ENCODE results near the gene LRRC4C.

The LRRC4C gene

DNA sequence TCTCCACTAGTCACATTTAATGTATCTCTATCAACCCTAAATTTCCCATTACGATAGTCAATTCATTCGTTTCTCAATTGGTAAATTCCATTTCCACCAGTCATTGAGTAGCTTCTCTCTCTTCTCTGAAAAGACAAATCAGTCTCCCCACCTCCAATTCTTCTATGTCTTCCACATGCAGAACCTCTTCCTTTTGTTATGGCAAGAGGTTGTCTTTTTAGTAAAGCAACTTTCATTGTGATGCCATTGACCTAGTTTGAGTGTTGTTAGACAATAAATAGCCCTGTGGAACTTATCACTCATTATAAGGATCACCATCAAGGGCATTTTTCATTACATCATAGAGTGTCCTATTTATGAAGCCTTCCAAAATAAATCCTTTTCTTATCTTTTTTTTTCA lies 340.9 kb downstream of the LRRC4C start:
- no peaks in the 10 kb centered on the region for H3K36me3 ChIP-seq (ENCODE audit: control insufficient read depth, insufficient read depth, low read length)
- peak overlapping the region; percentile 12; the same call in 1 of the 2 replicates for H3K4me3 ChIP-seq (ENCODE audit: low read depth, low read length)
- H3K27me3 ChIP-seq (ENCODE audit: control insufficient read depth, insufficient read depth, low read length): no peaks in the 10 kb centered on the region
- no peak overlapping the region for H3K9ac ChIP-seq (ENCODE audit: low read length)
- H3K9me3 ChIP-seq (ENCODE audit: control insufficient read depth, insufficient read depth, low read depth, low read length): no peaks in the 10 kb centered on the region
- H3K4me1 ChIP-seq (ENCODE audit: control insufficient read depth, insufficient read depth, low read length): peaks cover 50% of the 10 kb centered on the region
- H3K27ac ChIP-seq (ENCODE audit: low read depth, low read length): peak overlapping the region; percentile 66

DNA sequence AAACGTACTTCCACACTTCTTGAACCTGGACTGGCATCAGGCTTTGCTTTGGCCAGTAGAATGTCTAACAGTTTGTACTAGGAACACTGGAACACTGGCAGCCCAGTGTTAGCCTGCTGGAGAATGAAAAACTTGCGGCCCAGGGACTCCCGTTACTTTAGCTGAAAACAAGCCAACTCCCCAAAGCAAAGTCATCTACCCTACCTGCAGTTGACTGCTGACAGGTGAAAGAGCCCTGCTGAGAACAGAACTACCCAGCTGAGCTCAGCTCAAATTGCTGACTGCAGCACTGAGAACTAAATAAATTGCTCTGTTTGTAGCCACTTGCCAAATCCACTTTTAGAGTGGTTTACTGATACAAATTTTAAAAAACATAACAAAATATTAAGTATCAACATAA lies 342.5 kb downstream of the LRRC4C start:
- H3K9ac ChIP-seq (ENCODE audit: low read length): no peak overlapping the region
- H3K27me3 ChIP-seq (ENCODE audit: control insufficient read depth, insufficient read depth, low read length): no peaks in the 10 kb centered on the region
- no peak overlapping the region for H3K4me3 ChIP-seq (ENCODE audit: low read depth, low read length)
- H3K27ac ChIP-seq (ENCODE audit: low read depth, low read length): no peak overlapping the region
- H3K36me3 ChIP-seq (ENCODE audit: control insufficient read depth, insufficient read depth, low read length): no peaks in the 10 kb centered on the region
- peaks cover 54% of the 10 kb centered on the region for H3K4me1 ChIP-seq (ENCODE audit: control insufficient read depth, insufficient read depth, low read length)
- H3K9me3 ChIP-seq (ENCODE audit: control insufficient read depth, insufficient read depth, low read depth, low read length): no peaks in the 10 kb centered on the region

DNA sequence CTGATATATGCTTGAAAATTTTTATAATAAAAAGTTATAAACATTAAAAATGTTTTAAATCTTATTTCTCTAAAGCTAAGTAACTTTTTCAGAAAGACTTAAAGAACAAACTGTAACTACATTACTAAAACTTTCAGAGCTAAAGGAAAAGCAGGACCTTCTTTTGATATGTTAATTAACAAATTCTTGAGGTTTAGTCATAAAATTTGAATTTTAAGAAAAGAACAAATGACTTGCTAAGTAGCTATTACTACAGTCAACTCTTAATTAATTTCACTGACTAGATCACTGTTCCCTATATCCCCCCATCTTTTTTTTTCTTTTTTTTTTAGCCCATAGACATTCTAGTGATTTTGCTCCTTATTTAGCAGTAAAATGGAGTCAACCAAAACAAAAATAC lies 344.4 kb downstream of the LRRC4C start:
- Histone ChIP-seq H3K4me1 (ENCODE audit: control insufficient read depth, insufficient read depth, low read length) (peaks cover 54% of the 10 kb centered on the region), H3K4me3 (ENCODE audit: low read depth, low read length) (peak overlapping the region; percentile 12; the same call in 1 of the 2 replicates), H3K27ac (ENCODE audit: low read depth, low read length) (peak overlapping the region; percentile 81), H3K27me3 (ENCODE audit: control insufficient read depth, insufficient read depth, low read length) (no peaks in the 10 kb centered on the region), H3K9ac (ENCODE audit: low read length) (no peak overlapping the region), H3K36me3 (ENCODE audit: control insufficient read depth, insufficient read depth, low read length) (no peaks in the 10 kb centered on the region), H3K9me3 (ENCODE audit: control insufficient read depth, insufficient read depth, low read depth, low read length) (no peaks in the 10 kb centered on the region)

DNA sequence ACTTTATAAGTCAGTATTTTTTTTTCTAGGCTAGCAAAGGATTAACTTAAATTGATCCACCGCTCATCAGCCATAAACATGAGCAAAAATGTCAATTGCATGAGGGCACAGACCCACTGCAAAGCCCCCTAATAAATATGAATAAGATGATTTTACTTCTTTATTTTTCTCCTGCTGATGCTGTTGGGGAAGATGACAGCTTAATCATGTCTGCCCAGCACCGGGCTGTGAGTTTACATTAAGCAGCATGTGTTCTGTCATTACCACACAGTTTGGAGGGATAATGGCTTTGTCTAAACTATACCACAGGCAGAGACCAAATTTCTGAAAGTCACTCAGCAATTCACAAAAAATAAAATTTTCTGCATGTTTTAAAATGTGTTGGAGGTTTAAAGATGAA lies 346.3 kb downstream of the LRRC4C start:
- H3K27ac ChIP-seq (ENCODE audit: low read depth, low read length): no peak overlapping the region
- no peak overlapping the region for H3K9ac ChIP-seq (ENCODE audit: low read length)
- no peaks in the 10 kb centered on the region for H3K36me3 ChIP-seq (ENCODE audit: control insufficient read depth, insufficient read depth, low read length)
- H3K4me3 ChIP-seq (ENCODE audit: low read depth, low read length): no peak overlapping the region
- peaks cover 42% of the 10 kb centered on the region for H3K4me1 ChIP-seq (ENCODE audit: control insufficient read depth, insufficient read depth, low read length)
- H3K9me3 ChIP-seq (ENCODE audit: control insufficient read depth, insufficient read depth, low read depth, low read length): no peaks in the 10 kb centered on the region
- H3K27me3 ChIP-seq (ENCODE audit: control insufficient read depth, insufficient read depth, low read length): no peaks in the 10 kb centered on the region

DNA sequence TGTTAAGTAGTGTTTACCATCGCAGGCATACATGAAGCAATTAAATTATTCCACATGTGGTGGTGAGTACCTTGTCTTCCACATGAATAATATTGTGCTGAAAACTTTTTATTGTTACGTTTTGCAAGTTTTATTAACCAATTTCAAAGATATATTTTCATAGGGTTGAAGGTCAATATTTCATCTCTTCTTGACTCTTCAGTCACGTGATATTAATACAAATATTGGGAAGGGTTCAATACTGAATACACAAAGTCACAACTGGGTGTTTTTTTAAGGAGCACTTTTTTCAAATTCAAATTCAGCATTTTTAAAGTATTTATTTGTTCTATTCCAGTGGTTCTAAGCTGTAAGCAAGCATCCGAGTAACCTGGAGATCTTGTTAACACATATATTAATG lies 348.9 kb downstream of the LRRC4C start:
- H3K4me1 ChIP-seq (ENCODE audit: control insufficient read depth, insufficient read depth, low read length): peaks cover 20% of the 10 kb centered on the region
- H3K9me3 ChIP-seq (ENCODE audit: control insufficient read depth, insufficient read depth, low read depth, low read length): no peaks in the 10 kb centered on the region
- H3K9ac ChIP-seq (ENCODE audit: low read length): no peak overlapping the region
- no peak overlapping the region for H3K27ac ChIP-seq (ENCODE audit: low read depth, low read length)
- no peak overlapping the region for H3K4me3 ChIP-seq (ENCODE audit: low read depth, low read length)
- no peaks in the 10 kb centered on the region for H3K36me3 ChIP-seq (ENCODE audit: control insufficient read depth, insufficient read depth, low read length)
- no peaks in the 10 kb centered on the region for H3K27me3 ChIP-seq (ENCODE audit: control insufficient read depth, insufficient read depth, low read length)

DNA sequence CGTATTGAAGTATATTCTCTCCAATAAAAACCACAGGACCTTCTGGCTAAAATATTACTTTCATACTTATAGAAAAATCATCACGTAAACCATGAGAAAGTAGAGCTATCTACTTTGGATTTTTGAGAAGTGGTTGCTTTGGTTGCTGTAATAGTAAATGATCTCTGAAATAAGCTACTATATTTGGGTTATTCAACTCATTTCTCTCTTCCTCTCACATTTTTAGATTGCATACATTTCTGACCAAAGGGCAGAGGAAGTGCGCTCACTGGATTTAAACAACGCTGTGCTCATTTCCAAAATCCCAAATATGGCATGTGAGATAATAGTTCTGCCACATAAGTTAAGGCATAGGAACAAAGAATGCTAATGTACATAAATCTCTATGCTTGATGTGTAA lies 357.0 kb downstream of the LRRC4C start:
- Histone ChIP-seq H3K27ac (ENCODE audit: low read depth, low read length) (no peak overlapping the region), H3K4me3 (ENCODE audit: low read depth, low read length) (no peak overlapping the region), H3K36me3 (ENCODE audit: control insufficient read depth, insufficient read depth, low read length) (no peaks in the 10 kb centered on the region), H3K4me1 (ENCODE audit: control insufficient read depth, insufficient read depth, low read length) (no peaks in the 10 kb centered on the region), H3K9ac (ENCODE audit: low read length) (no peak overlapping the region), H3K9me3 (ENCODE audit: control insufficient read depth, insufficient read depth, low read depth, low read length) (no peaks in the 10 kb centered on the region), H3K27me3 (ENCODE audit: control insufficient read depth, insufficient read depth, low read length) (no peaks in the 10 kb centered on the region)

DNA sequence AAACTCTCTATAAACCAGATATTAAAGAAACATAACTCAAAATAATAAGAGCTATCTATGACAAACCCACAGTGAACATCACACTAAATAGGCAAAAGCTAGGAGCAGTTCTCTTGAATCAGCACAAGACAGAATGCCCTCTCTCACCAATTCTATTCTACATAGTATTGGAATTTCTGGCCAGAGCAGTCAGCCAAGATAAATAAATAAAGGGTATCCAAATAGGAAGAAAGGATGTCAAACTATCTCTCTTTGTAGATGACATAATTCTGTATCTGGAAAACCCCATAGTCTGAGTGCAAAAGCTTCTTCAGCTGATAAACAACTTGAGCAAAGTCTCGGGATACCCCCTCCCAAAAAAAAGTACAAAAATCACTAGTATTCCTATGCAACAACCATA lies 359.8 kb downstream of the LRRC4C start:
- H3K36me3 ChIP-seq (ENCODE audit: control insufficient read depth, insufficient read depth, low read length): no peaks in the 10 kb centered on the region
- H3K4me1 ChIP-seq (ENCODE audit: control insufficient read depth, insufficient read depth, low read length): no peaks in the 10 kb centered on the region
- no peaks in the 10 kb centered on the region for H3K9me3 ChIP-seq (ENCODE audit: control insufficient read depth, insufficient read depth, low read depth, low read length)
- no peak overlapping the region for H3K27ac ChIP-seq (ENCODE audit: low read depth, low read length)
- H3K4me3 ChIP-seq (ENCODE audit: low read depth, low read length): no peak overlapping the region
- no peak overlapping the region for H3K9ac ChIP-seq (ENCODE audit: low read length)
- H3K27me3 ChIP-seq (ENCODE audit: control insufficient read depth, insufficient read depth, low read length): no peaks in the 10 kb centered on the region

DNA sequence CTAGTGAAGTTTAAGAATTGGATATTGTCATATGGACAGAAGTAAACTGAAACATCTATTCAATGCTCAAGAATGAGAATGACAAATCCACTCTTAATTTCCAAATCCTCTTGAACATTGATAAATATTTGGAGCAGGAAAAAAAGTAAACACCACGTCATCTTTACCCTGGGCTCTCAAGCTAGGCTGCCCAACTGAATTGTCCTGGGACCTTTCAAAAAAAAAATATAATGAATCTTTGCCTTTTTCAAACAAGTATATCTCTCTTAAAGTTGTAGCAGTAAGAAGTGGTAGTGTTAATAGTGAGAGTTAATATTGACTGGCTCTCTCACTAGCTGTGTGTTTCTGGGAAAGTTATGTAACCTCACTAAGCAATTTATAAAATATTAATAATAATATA lies 374.3 kb downstream of the LRRC4C start:
- Histone ChIP-seq H3K27ac (ENCODE audit: low read depth, low read length) (no peak overlapping the region), H3K4me1 (ENCODE audit: control insufficient read depth, insufficient read depth, low read length) (no peaks in the 10 kb centered on the region; the same call in 1 of the 2 replicates), H3K9ac (ENCODE audit: low read length) (no peak overlapping the region), H3K36me3 (ENCODE audit: control insufficient read depth, insufficient read depth, low read length) (no peaks in the 10 kb centered on the region), H3K9me3 (ENCODE audit: control insufficient read depth, insufficient read depth, low read depth, low read length) (no peaks in the 10 kb centered on the region), H3K4me3 (ENCODE audit: low read depth, low read length) (no peak overlapping the region), H3K27me3 (ENCODE audit: control insufficient read depth, insufficient read depth, low read length) (no peaks in the 10 kb centered on the region)

DNA sequence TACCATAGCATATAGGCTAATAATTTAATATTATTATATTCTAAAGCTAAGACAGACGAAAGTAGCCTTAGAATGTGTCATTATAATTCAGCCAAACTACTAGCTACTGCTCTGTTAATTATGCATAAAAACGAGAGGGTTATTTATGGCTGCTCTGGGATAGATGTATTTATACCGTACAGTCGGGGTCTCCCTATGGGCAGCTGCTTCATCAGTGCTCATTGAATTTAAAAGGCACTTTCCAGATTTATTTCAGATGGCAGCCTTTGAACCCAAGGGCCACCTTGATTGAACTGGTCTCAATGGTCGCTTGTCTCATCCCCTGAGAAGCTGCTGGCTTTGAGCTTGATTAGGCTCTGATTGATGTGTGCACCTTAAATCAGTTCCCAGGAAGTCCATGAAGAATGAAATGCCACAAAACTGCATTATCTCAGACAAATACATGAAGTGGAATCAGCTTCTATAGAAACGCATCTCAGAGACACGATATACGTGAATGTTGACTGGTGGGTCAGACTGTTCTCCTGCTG lies 377.6 kb downstream of the LRRC4C start:
- Histone ChIP-seq H3K4me1 (ENCODE audit: control insufficient read depth, insufficient read depth, low read length) (no peaks in the 10 kb centered on the region; the same call in 1 of the 2 replicates), H3K27ac (ENCODE audit: low read depth, low read length) (no peak overlapping the region)

DNA sequence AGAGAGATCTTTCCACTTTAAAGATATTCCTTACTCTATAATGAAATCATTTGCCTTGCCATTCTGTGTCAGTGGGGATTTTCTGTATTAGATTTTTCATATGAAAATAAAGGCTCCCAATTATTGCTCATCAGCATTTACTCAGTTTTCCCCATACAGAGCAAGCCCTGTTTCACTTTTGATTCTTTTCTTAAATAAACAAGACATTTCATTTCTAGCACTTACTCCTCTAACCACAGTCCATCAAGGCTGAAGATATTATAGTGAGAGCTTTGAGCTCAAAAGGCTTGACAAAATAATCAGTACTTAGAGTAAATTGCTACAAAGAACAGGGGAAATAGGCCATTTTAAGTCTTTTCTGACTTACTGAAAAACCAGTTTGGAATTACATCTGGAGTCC lies 385.1 kb downstream of the LRRC4C start:
- no peak overlapping the region for H3K4me3 ChIP-seq (ENCODE audit: low read depth, low read length)
- H3K36me3 ChIP-seq (ENCODE audit: control insufficient read depth, insufficient read depth, low read length): no peaks in the 10 kb centered on the region
- peaks cover 2% of the 10 kb centered on the region; the same call in 1 of the 2 replicates for H3K4me1 ChIP-seq (ENCODE audit: control insufficient read depth, insufficient read depth, low read length)
- H3K9me3 ChIP-seq (ENCODE audit: control insufficient read depth, insufficient read depth, low read depth, low read length): peaks cover 12% of the 10 kb centered on the region
- H3K27me3 ChIP-seq (ENCODE audit: control insufficient read depth, insufficient read depth, low read length): no peaks in the 10 kb centered on the region
- no peak overlapping the region for H3K27ac ChIP-seq (ENCODE audit: low read depth, low read length)
- H3K9ac ChIP-seq (ENCODE audit: low read length): no peak overlapping the region

More for the DNA sequence above, 377.6 kb downstream of the LRRC4C start:
- Histone ChIP-seq H3K27me3 (ENCODE audit: control insufficient read depth, insufficient read depth, low read length) (no peaks in the 10 kb centered on the region), H3K9ac (ENCODE audit: low read length) (no peak overlapping the region), H3K4me3 (ENCODE audit: low read depth, low read length) (no peak overlapping the region), H3K9me3 (ENCODE audit: control insufficient read depth, insufficient read depth, low read depth, low read length) (peaks cover 7% of the 10 kb centered on the region), H3K36me3 (ENCODE audit: control insufficient read depth, insufficient read depth, low read length) (no peaks in the 10 kb centered on the region)

DNA sequence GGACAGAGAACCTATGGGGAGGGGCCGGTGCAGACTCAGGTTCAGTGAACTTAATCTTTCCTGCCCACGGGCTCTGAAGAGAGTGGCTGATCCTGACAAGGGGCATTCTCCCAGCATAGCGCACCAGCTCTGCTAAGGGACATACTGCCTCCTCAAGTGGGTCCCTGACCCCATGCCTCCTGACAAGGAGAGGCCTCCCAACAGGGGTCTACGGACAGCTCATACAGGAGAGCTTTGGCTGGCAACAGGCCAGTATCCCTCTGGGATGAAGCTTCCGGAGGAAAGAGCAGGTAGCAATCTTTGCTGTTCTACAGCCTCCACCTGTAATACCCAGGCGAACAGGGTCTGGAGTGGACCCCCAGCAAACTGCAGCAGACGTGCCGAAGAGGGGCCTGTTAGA lies 394.0 kb downstream of the LRRC4C start:
- no peaks in the 10 kb centered on the region for H3K4me1 ChIP-seq (ENCODE audit: control insufficient read depth, insufficient read depth, low read length)
- H3K27ac ChIP-seq (ENCODE audit: low read depth, low read length): no peak overlapping the region
- H3K9ac ChIP-seq (ENCODE audit: low read length): no peak overlapping the region
- H3K9me3 ChIP-seq (ENCODE audit: control insufficient read depth, insufficient read depth, low read depth, low read length): no peaks in the 10 kb centered on the region
- H3K27me3 ChIP-seq (ENCODE audit: control insufficient read depth, insufficient read depth, low read length): no peaks in the 10 kb centered on the region
- H3K4me3 ChIP-seq (ENCODE audit: low read depth, low read length): no peak overlapping the region
- no peaks in the 10 kb centered on the region for H3K36me3 ChIP-seq (ENCODE audit: control insufficient read depth, insufficient read depth, low read length)

DNA sequence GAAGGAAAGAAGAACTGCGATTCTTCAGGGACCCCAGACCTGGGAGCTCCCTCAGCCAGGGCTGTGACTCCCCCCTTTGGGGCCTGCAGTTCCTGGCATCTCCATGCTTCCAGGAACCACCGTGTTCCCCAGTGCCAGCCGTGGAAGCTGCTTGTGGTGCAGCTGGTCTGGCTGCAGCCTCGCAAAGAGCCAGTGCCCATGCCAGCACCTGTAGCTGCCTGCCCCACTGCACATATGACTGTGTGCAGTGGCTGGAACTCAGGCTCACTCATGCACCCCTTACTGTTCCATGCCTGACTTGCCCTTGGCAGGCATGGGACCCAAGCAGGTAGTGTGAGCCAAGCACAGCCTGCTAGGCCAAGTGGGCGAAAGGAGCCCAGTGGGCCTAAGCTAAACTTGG lies 401.3 kb downstream of the LRRC4C start:
- no peaks in the 10 kb centered on the region; the same call in 1 of the 2 replicates for H3K4me1 ChIP-seq (ENCODE audit: control insufficient read depth, insufficient read depth, low read length)
- H3K4me3 ChIP-seq (ENCODE audit: low read depth, low read length): no peak overlapping the region
- no peak overlapping the region for H3K9ac ChIP-seq (ENCODE audit: low read length)
- no peak overlapping the region for H3K27ac ChIP-seq (ENCODE audit: low read depth, low read length)
- H3K9me3 ChIP-seq (ENCODE audit: control insufficient read depth, insufficient read depth, low read depth, low read length): no peaks in the 10 kb centered on the region
- H3K36me3 ChIP-seq (ENCODE audit: control insufficient read depth, insufficient read depth, low read length): no peaks in the 10 kb centered on the region
- H3K27me3 ChIP-seq (ENCODE audit: control insufficient read depth, insufficient read depth, low read length): no peaks in the 10 kb centered on the region

All from HUES6 (cell line).